K562 (cell line): ENCODE data around the gene GCK. TPM values are rescaled to one million over a fixed set of nuclear protein-coding genes. Genes with fewer than 3 reads are reported as not detected.

Experiments
- OTX1 ChIP-seq: fragments of 450-650 bp; formaldehyde crosslinking; IDR thresholded peaks from 2 replicates; pipeline ENCODE4 v1.4.0; 2022; ENCODE audit warnings: mild to moderate bottlenecking
- U2AF1 ChIP-seq: fragments of 200-400 bp; formaldehyde crosslinking; optimal IDR thresholded peaks from 2 replicates; pipeline ENCODE3; 2017; ENCODE audit warnings: mild to moderate bottlenecking, low read depth, low read length, moderate library complexity
- polyA plus RNA-seq, 8 experiments: library from polyadenylated mRNA; depleted of rRNA in 4 of 8; stranded (reverse) in 5 of 8; unstranded in 3 of 8; fragments of >200 nt; fragmentation: Nextera tagmentation in 2 of 8; fragmentation: Illumina TruSeq in 1 of 8; extraction: Ambion mirVana in 2 of 8; extraction: Trizol in 1 of 8; gene quantifications; 2 replicates each; pipeline versions ENCODE4 v1.2.1 to v1.2.3, GENCODE V29; 2011 to 2014; ENCODE audit warnings: inconsistent platforms in 1 of 8, missing spikeins in 1 of 8
- total RNA-seq, 7 experiments: library from RNA; depleted of rRNA in 6 of 7; stranded (reverse); fragments of >200 nt in 6 of 7; fragmentation: Illumina TruSeq in 2 of 7; extraction: Trizol in 2 of 7; gene quantifications; 2 replicates each; pipeline versions ENCODE4 v1.2.1 to v1.2.3, GENCODE V29; 2011 to 2021; ENCODE audit warnings: low replicate concordance in 1 of 7
- TF ChIP-seq, protein P1 (sequence below): fragments of 200-800 bp; sonication (Bioruptor generic); IDR thresholded peaks from 2 replicates; pipeline ENCODE4 v1.6.1; 2016; ENCODE audit warnings: missing genetic modification characterization, missing compliant biosample characterization

The GCK gene
- total and polyA plus RNA-seq, 9 of the 15 experiments (the other 6 are each of a cell fraction or from before 2014, with no cell fraction given) = 0.11 to 0.55 (median 0.16) TPM; not detected in 3

DNA sequence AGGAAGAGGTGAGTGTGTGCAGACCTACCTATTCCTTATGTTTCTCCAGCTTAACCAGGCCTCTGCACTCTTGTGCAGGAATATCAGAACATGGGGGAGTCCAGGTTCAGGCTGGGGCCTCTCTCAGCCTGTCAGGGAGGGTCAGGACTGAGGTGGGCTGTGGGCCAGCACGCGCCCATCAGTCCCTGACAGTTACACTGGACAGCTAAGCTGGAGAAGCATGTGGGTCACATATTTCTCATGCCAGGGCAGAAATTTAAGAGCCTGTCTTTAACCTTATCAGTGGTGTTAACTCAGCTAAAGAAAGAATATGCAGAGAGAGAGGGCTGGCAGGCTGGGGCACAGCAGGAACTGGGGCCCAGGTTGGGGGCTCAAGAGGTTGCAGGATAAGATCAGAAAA is 57.2 kb downstream of the GCK start (continued):
- TF ChIP-seq OTX1 (CRISPR knock-in tag) (no peak), U2AF1 (no peak)
- TF ChIP-seq, protein P1, sequence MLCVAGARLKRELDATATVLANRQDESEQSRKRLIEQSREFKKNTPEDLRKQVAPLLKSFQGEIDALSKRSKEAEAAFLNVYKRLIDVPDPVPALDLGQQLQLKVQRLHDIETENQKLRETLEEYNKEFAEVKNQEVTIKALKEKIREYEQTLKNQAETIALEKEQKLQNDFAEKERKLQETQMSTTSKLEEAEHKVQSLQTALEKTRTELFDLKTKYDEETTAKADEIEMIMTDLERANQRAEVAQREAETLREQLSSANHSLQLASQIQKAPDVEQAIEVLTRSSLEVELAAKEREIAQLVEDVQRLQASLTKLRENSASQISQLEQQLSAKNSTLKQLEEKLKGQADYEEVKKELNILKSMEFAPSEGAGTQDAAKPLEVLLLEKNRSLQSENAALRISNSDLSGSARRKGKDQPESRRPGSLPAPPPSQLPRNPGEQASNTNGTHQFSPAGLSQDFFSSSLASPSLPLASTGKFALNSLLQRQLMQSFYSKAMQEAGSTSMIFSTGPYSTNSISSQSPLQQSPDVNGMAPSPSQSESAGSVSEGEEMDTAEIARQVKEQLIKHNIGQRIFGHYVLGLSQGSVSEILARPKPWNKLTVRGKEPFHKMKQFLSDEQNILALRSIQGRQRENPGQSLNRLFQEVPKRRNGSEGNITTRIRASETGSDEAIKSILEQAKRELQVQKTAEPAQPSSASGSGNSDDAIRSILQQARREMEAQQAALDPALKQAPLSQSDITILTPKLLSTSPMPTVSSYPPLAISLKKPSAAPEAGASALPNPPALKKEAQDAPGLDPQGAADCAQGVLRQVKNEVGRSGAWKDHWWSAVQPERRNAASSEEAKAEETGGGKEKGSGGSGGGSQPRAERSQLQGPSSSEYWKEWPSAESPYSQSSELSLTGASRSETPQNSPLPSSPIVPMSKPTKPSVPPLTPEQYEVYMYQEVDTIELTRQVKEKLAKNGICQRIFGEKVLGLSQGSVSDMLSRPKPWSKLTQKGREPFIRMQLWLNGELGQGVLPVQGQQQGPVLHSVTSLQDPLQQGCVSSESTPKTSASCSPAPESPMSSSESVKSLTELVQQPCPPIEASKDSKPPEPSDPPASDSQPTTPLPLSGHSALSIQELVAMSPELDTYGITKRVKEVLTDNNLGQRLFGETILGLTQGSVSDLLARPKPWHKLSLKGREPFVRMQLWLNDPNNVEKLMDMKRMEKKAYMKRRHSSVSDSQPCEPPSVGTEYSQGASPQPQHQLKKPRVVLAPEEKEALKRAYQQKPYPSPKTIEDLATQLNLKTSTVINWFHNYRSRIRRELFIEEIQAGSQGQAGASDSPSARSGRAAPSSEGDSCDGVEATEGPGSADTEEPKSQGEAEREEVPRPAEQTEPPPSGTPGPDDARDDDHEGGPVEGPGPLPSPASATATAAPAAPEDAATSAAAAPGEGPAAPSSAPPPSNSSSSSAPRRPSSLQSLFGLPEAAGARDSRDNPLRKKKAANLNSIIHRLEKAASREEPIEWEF = no peak
- TF ChIP-seq, all 486 proteins: peak for 0
